ENCODE results near the gene ZC3H13.

ZC3H13 gene

GRCh38 chr13:46035066-46035465 is 17.5 kb downstream of the ZC3H13 start:
- TF ChIP-seq CTCF (IDR thresholded peaks at IDR 0.05; ENCODE audit: borderline replicate concordance, insufficient read depth, low read depth, low read length) = no peak

GRCh38 chr13:46032341-46032740 is 20.2 kb downstream of the ZC3H13 start:
- no peak overlapping the region for H3K4me3 ChIP-seq (ENCODE audit: low read depth, low read length)
- no peak for TF ChIP-seq CTCF (IDR thresholded peaks at IDR 0.05; ENCODE audit: borderline replicate concordance, insufficient read depth, low read depth, low read length)

More at GRCh38 chr13:46035066-46035465, 17.5 kb downstream of the ZC3H13 start:
- no peak overlapping the region for H3K4me3 ChIP-seq (ENCODE audit: low read depth, low read length)

GRCh38 chr13:46031581-46032263 is 20.8 kb downstream of the ZC3H13 start:
- no peak overlapping the region for H3K4me3 ChIP-seq (ENCODE audit: low read depth, low read length)
- TF ChIP-seq CTCF (IDR thresholded peaks at IDR 0.05; ENCODE audit: borderline replicate concordance, insufficient read depth, low read depth, low read length) = no peak

GRCh38 chr13:46025157-46025556 is 27.4 kb downstream of the ZC3H13 start:
- TF ChIP-seq CTCF (IDR thresholded peaks at IDR 0.05; ENCODE audit: borderline replicate concordance, insufficient read depth, low read depth, low read length) = no peak
- no peak overlapping the region for H3K4me3 ChIP-seq (ENCODE audit: low read depth, low read length)

- H3K4me3 ChIP-seq (ENCODE audit: low read depth, low read length) = no peak overlapping the region
- no peak for TF ChIP-seq CTCF (IDR thresholded peaks at IDR 0.05; ENCODE audit: borderline replicate concordance, insufficient read depth, low read depth, low read length)
These were observed 30.1 kb downstream of the ZC3H13 start for GRCh38 chr13:46022481-46022880.

GRCh38 chr13:46016216-46016615 is 36.3 kb downstream of the ZC3H13 start:
- H3K4me3 ChIP-seq (ENCODE audit: low read depth, low read length) = no peak overlapping the region
- no peak for TF ChIP-seq CTCF (IDR thresholded peaks at IDR 0.05; ENCODE audit: borderline replicate concordance, insufficient read depth, low read depth, low read length)

- TF ChIP-seq CTCF (IDR thresholded peaks at IDR 0.05; ENCODE audit: borderline replicate concordance, insufficient read depth, low read depth, low read length) = no peak
- no peak overlapping the region for H3K4me3 ChIP-seq (ENCODE audit: low read depth, low read length)
These were observed 37.2 kb downstream of the ZC3H13 start for GRCh38 chr13:46015366-46015765.

Measured in GM12875 (cell line).